ENCODE measurements around the gene SHISAL2B.
A peak's percentile ranks its signal among the peaks of the same experiment; 100 is the strongest.

SHISAL2B gene

GRCh38 chr5:64722588-64722987 lies 32.3 kb downstream of the SHISAL2B start:
- TF ChIP-seq CTCF (IDR thresholded peaks at IDR 0.05; ENCODE audit: low read depth, low read length): no peak
- no peak for DNase-seq (ENCODE audit: low read depth, low spot score)
- in situ Hi-C loops (cut with HindIII; ENCODE audit: low sequenced_read_pairs): no loop called here

GRCh38 chr5:64727150-64727549 lies 36.8 kb downstream of the SHISAL2B start:
- in situ Hi-C loops (cut with HindIII; ENCODE audit: low sequenced_read_pairs): no loop called here
- DNase-seq (ENCODE audit: low read depth, low spot score): no peak
- no peak overlapping the region for H3K4me3 ChIP-seq (ENCODE audit: low read depth, low read length)
- no peak for TF ChIP-seq CTCF (IDR thresholded peaks at IDR 0.05; ENCODE audit: low read depth, low read length)

More at GRCh38 chr5:64722588-64722987, 32.3 kb downstream of the SHISAL2B start:
- H3K4me3 ChIP-seq (ENCODE audit: low read depth, low read length): no peak overlapping the region

- H3K4me3 ChIP-seq (ENCODE audit: low read depth, low read length): no peak overlapping the region
- TF ChIP-seq CTCF (IDR thresholded peaks at IDR 0.05; ENCODE audit: low read depth, low read length): no peak
- in situ Hi-C loops (cut with HindIII; ENCODE audit: low sequenced_read_pairs): no loop called here
- no peak for DNase-seq (ENCODE audit: low read depth, low spot score)
Observed at GRCh38 chr5:64742411-64742810, 52.1 kb downstream of the SHISAL2B start.

GRCh38 chr5:64742821-64743220 lies 52.5 kb downstream of the SHISAL2B start:
- in situ Hi-C loops (cut with HindIII; ENCODE audit: low sequenced_read_pairs): no loop called here
- no peak overlapping the region for H3K4me3 ChIP-seq (ENCODE audit: low read depth, low read length)
- no peak for DNase-seq (ENCODE audit: low read depth, low spot score)
- no peak for TF ChIP-seq CTCF (IDR thresholded peaks at IDR 0.05; ENCODE audit: low read depth, low read length)

GRCh38 chr5:64744914-64745313 lies 54.6 kb downstream of the SHISAL2B start:
- in situ Hi-C loops (cut with HindIII; ENCODE audit: low sequenced_read_pairs): no loop called here
- H3K4me3 ChIP-seq (ENCODE audit: low read depth, low read length): no peak overlapping the region
- TF ChIP-seq CTCF (IDR thresholded peaks at IDR 0.05; ENCODE audit: low read depth, low read length): no peak
- DNase-seq (ENCODE audit: low read depth, low spot score): no peak

GRCh38 chr5:64746446-64746845 lies 56.1 kb downstream of the SHISAL2B start:
- in situ Hi-C loops (cut with HindIII; ENCODE audit: low sequenced_read_pairs): no loop called here
- TF ChIP-seq CTCF (IDR thresholded peaks at IDR 0.05; ENCODE audit: low read depth, low read length): no peak
- no peak overlapping the region for H3K4me3 ChIP-seq (ENCODE audit: low read depth, low read length)
- peak; percentile 32 for DNase-seq (ENCODE audit: low read depth, low spot score)

- no peak for TF ChIP-seq CTCF (IDR thresholded peaks at IDR 0.05; ENCODE audit: low read depth, low read length)
- in situ Hi-C loops (cut with HindIII; ENCODE audit: low sequenced_read_pairs): no loop called here
- DNase-seq (ENCODE audit: low read depth, low spot score): no peak
- no peak overlapping the region for H3K4me3 ChIP-seq (ENCODE audit: low read depth, low read length)
Observed at GRCh38 chr5:64749385-64749784, 59.1 kb downstream of the SHISAL2B start.
